Right ventricle myocardium inferior (tissue), 1 donor: ENCODE results near the gene FN1. TPM values are rescaled to one million over a fixed set of nuclear protein-coding genes. Genes with fewer than 3 reads are reported as not detected.
A peak's percentile ranks its signal among the peaks of the same experiment; 100 is the strongest.
"Not testable (repeated sequence)": the region's sequence is repeated elsewhere in the genome, so short reads cannot be mapped to it uniquely, and the experiment has no call there.

ENCODE experiments used
- ATAC-seq: fragments of 200-7000 bp; cut with Tn5 transposase; one replicate; pipeline ENCODE4 v1.9.1; 2020; ENCODE audit warnings: mild to moderate bottlenecking, moderate library complexity
- DNase-seq: peaks from one replicate; pipeline ENCODE4 v3.0.0; 2021; ENCODE audit errors: missing footprints
- intact Hi-C: fragments of 100-400 bp; cut with DNase I; formaldehyde crosslinking; loops from one replicate; pipeline ENCODE4 v1.11.0; 2022
- total RNA-seq: library from RNA; stranded (reverse); fragmentation: NEBNext Ultra II Directional; extraction: Animal tissue kit (Norgen Biotek cat#: 25700); gene quantifications from one replicate; pipeline ENCODE4 v1.2.1, GENCODE V29; 2021
- donor health status: DM: no; HTN: yes; CAD: no; lungs with severe emphysema.

FN1 gene
- total RNA-seq, 1 donor from 2014 or later: 92.2 TPM

GRCh38 chr2:215328066-215328465 is 107.8 kb downstream of the FN1 start:
- intact Hi-C loops: no loop called here
- DNase-seq (no peak), ATAC-seq (no peak)

- no peak for ATAC-seq
- intact Hi-C loops: no loop called here
These were observed 111.1 kb downstream of the FN1 start for GRCh38 chr2:215324811-215325210.

GRCh38 chr2:215320679-215321078 is 115.2 kb downstream of the FN1 start:
- ATAC-seq (no peak), DNase-seq (no peak)
- intact Hi-C loops: no loop called here

More at GRCh38 chr2:215324811-215325210, 111.1 kb downstream of the FN1 start:
- no peak for DNase-seq

- intact Hi-C loops: no loop called here
- DNase-seq: no peak
- no peak for ATAC-seq
These were observed 115.8 kb downstream of the FN1 start for GRCh38 chr2:215320102-215320501.

GRCh38 chr2:215319500-215319899 is 116.4 kb downstream of the FN1 start:
- ATAC-seq: no peak
- intact Hi-C loops: no loop called here
- no peak for DNase-seq

GRCh38 chr2:215316336-215316735 is 119.5 kb downstream of the FN1 start:
- intact Hi-C loops: no loop called here
- ATAC-seq (no peak), DNase-seq (no peak)

GRCh38 chr2:215315301-215315700 is 120.6 kb downstream of the FN1 start:
- DNase-seq: no peak
- no peak for ATAC-seq
- intact Hi-C loops: no loop called here

- DNase-seq (no peak), ATAC-seq (no peak)
- intact Hi-C loops: loop anchor here (5.0 kb wide), 1 partner anchor 508 kb away; the partner anchor contains the start of gene BARD1
These were observed 121.0 kb downstream of the FN1 start for GRCh38 chr2:215314896-215315295.

- intact Hi-C loops: loop anchor here (5.0 kb wide), 1 partner anchor 506 kb away; the partner anchor contains the start of gene BARD1
- DNase-seq: no peak
- no peak for ATAC-seq
These were observed 122.6 kb downstream of the FN1 start for GRCh38 chr2:215313255-215313613.

- peak; percentile 97 for DNase-seq
- intact Hi-C loops: loop anchor here (5.0 kb wide), 1 partner anchor 505 kb away; the partner anchor contains the start of gene BARD1
- peak; percentile 99 for ATAC-seq
These were observed 124.1 kb downstream of the FN1 start, which contains the start of gene ATIC for GRCh38 chr2:215311625-215312396. Gene ATIC, plus strand, starts transcription at chr2:215312059. Its CDS starts 84 bp downstream, at chr2:215312143.

GRCh38 chr2:215311259-215311624 is 124.6 kb downstream of the FN1 start:
- not testable (repeated sequence) for DNase-seq, ATAC-seq
- intact Hi-C loops: loop anchor here (5.0 kb wide), 1 partner anchor 504 kb away; the partner anchor contains the start of gene BARD1

Other genes with a start within 250 kb of the FN1 start
- gene ATIC, start 124.0 kb downstream of the FN1 start, total RNA-seq: 55.0 TPM